ENCODE measurements around the gene PKD1L1. TPM values are rescaled to one million over a fixed set of nuclear protein-coding genes. Genes with fewer than 3 reads are reported as not detected.

The PKD1L1 gene
- total and polyA plus RNA-seq, 3 donors from 2014 or later, result 4.0 to 4.8 (median 4.2) TPM

GRCh38 chr7:47866120-47866519 lies 82.1 kb downstream of the PKD1L1 start:
- Histone ChIP-seq H3K27me3 (no peaks in the 10 kb centered on the region), H3K36me3 (ENCODE audit: low read depth, missing control alignments) (no peaks in the 10 kb centered on the region), H3K9me3 (no peaks in the 10 kb centered on the region), H3K27ac (no peak overlapping the region), H3K4me3 (no peak overlapping the region), H3K4me1 (no peaks in the 10 kb centered on the region)
- intact Hi-C loops (cut with DNase I; ENCODE audit: low total_unique reads), result no loop called here
- TF ChIP-seq POLR2A (IDR thresholded peaks at IDR 0.05), result no peak
- no peak for TF ChIP-seq CTCF (IDR thresholded peaks at IDR 0.05)
- WGBS, 2 donors, result 80 to 84% methylated on average over 3 of the region's 3 CpGs
- no peak for DNase-seq

GRCh38 chr7:47852330-47853245 lies 95.7 kb downstream of the PKD1L1 start:
- no peaks in the 10 kb centered on the region for H3K9me3 ChIP-seq
- peak; percentile 36 for DNase-seq
- no peak overlapping the region for H3K4me3 ChIP-seq
- no peaks in the 10 kb centered on the region for H3K27me3 ChIP-seq
- H3K4me1 ChIP-seq, result no peaks in the 10 kb centered on the region
- no peaks in the 10 kb centered on the region for H3K36me3 ChIP-seq (ENCODE audit: low read depth, missing control alignments)
- TF ChIP-seq CTCF (IDR thresholded peaks at IDR 0.05) (no peak), POLR2A (IDR thresholded peaks at IDR 0.05) (no peak)
- 84 to 89% methylated on average over 9 of the region's 9 CpGs for WGBS, 2 donors
- H3K27ac ChIP-seq, result no peak overlapping the region
- intact Hi-C loops (cut with DNase I; ENCODE audit: low total_unique reads), result no loop called here

GRCh38 chr7:47847207-47847606 lies 101.1 kb downstream of the PKD1L1 start:
- H3K27me3 ChIP-seq, result no peaks in the 10 kb centered on the region
- intact Hi-C loops (cut with DNase I; ENCODE audit: low total_unique reads), result no loop called here
- H3K36me3 ChIP-seq (ENCODE audit: low read depth, missing control alignments), result no peaks in the 10 kb centered on the region
- H3K27ac ChIP-seq, result no peak overlapping the region
- H3K9me3 ChIP-seq, result no peaks in the 10 kb centered on the region
- TF ChIP-seq POLR2A (IDR thresholded peaks at IDR 0.05) (no peak), CTCF (IDR thresholded peaks at IDR 0.05) (no peak)
- DNase-seq, result no peak
- 78 to 82% methylated on average over 5 of the region's 5 CpGs for WGBS, 2 donors
- no peaks in the 10 kb centered on the region for H3K4me1 ChIP-seq
- H3K4me3 ChIP-seq, result no peak overlapping the region

- Histone ChIP-seq H3K4me1 (no peaks in the 10 kb centered on the region), H3K27ac (no peak overlapping the region), H3K27me3 (no peaks in the 10 kb centered on the region), H3K36me3 (ENCODE audit: low read depth, missing control alignments) (no peaks in the 10 kb centered on the region), H3K4me3 (no peak overlapping the region), H3K9me3 (no peaks in the 10 kb centered on the region)
- intact Hi-C loops (cut with DNase I; ENCODE audit: low total_unique reads), result no loop called here
- WGBS, 2 donors, result 84 to 86% methylated on average over 7 of the region's 7 CpGs
- no peak for DNase-seq
- TF ChIP-seq POLR2A (IDR thresholded peaks at IDR 0.05), result no peak
- TF ChIP-seq CTCF (IDR thresholded peaks at IDR 0.05), result no peak
Measured at GRCh38 chr7:47846138-47846836, 102.0 kb downstream of the PKD1L1 start.
